ENCODE results near the gene DYNC1H1.

The DYNC1H1 gene

GRCh38 chr14:101945171-101945570 lies 19.2 kb upstream of the DYNC1H1 start:
- no peak for DNase-seq

- no peak for DNase-seq
These were observed 16.8 kb upstream of the DYNC1H1 start for GRCh38 chr14:101947577-101947903.

- DNase-seq, result peak; percentile 100
These were observed 16.3 kb upstream of the DYNC1H1 start for GRCh38 chr14:101947904-101948665.

DNA sequence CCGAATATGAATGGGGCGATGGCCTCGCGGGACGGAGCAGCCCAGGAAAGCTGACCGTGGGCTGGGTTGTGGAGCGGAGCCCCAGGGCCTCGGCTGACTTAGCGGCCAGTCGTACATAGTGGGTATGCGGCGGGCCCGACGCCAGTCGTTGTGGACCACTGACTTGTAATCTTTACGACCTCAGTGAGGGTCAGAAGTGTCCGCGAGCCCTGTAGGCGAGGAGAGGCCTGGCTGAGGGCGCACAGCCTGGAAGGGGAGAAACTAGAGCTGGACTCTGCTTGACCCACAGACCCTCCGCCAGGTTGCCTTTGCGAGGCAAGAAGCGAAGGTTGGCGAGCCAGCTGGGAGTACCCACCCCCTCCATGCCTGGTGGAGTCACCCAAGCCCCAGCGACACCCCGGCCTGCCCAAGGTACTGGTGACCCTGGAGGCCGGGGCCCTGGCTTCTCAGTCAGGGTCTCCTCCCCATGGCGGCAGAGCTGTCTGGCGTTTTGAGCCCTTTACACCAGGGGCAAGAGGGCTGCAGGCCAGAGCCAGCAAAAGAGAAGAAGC lies 15.6 kb upstream of the DYNC1H1 start:
- no peak for DNase-seq

- DNase-seq, result no peak
These were observed 14.3 kb upstream of the DYNC1H1 start for GRCh38 chr14:101950100-101950499.

- no peak for DNase-seq
These were observed 13.7 kb upstream of the DYNC1H1 start for GRCh38 chr14:101950516-101951215.

- no peak for DNase-seq
These were observed 11.2 kb upstream of the DYNC1H1 start for GRCh38 chr14:101953151-101953550.

DNA sequence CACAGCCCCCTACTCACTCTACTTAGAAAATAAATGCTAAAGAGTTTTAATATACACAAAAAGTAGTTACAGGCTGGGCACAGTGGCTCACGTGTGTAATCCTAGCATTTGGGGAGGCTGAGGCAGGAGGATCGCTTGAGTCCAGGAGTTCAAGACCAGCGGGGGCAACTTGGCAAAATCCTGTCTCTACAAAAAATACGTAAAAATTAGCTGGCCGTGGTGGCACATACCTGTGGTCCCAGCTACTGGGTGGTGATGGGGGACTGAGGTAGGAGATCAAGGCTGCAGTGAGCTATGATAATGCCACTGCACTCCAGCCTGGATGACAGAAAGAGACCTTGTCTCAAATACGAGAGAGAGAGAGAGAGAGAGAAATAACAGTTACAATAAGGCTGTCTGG lies 9.9 kb upstream of the DYNC1H1 start:
- DNase-seq, result no peak

- DNase-seq, result no peak
These were observed 8.6 kb upstream of the DYNC1H1 start for GRCh38 chr14:101955695-101956161.

GRCh38 chr14:101956179-101956885 lies 8.0 kb upstream of the DYNC1H1 start:
- no peak for DNase-seq

DNA sequence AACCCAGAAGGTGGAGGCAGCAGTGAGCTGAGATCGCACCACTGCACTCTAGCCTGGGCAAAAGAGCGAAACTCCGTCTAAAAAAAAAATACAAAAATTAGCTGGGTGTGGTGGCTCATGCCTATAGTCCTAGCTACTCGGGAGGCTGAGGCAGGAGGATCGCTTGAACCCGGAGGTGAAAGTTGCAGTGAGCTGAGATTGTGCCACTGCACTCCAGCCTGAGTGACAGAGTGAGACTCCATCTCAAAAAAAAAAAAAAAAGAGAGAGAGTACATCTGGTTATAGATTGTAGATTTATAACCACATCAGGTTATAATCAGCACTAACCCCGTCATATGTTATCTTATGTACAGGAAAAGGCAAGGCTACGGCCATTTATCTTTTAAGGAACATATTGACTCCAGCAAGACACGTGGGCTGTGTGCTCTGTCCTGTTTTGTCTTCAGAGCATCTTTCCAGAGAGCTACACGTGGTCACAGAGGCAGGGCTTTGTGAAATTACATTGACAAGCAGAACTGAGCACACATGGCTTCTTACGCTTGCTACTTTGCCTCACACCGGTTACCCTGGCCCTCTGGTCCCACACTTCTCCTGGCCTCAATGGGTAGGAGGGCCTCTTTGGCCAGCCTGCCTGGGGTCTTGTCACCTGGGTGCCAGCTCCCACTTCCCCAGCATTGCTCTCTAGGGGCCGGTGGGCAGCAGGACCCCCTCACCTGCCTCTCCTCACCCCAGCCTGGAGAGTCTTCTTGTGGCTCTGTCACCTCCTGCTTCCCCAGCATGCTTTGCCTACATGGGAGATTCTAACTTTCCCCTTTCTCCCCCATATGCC lies 6.8 kb upstream of the DYNC1H1 start:
- no peak for DNase-seq

DNA sequence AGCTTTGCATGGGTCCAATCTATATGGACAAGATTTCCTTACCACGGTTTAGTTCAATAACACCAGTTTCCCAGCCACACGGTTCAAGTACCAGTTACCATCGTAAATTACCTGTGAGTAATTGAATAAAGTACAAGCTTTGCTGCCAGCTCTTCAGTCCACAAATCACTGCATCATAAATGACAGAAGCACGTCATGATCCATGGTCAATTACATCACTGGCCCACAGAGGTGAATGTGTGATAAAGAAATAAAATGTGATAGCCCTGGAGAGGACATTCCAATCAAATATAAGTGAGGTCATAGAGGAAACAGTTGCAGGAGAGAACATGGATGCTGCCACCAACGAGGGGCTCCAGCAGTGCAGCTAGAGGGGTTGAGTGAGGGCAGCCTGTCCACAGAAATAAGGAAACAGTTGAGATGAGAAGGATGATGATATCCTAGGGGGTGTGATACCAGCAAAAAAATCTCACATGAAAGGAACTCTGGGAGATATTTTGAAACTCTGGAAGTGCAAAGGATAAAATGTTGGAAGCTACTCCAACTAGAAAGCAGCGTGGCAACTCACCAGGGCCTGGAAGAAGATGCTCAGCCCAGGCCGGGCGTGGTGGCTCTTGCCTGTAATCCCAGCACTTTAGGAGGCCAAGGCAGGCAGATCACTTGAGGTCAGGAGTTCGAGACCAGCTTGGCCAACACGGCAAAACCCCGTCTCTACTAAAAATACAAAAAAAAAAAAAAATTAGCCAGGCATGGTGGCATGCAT lies 5.8 kb upstream of the DYNC1H1 start:
- no peak for DNase-seq

DNA sequence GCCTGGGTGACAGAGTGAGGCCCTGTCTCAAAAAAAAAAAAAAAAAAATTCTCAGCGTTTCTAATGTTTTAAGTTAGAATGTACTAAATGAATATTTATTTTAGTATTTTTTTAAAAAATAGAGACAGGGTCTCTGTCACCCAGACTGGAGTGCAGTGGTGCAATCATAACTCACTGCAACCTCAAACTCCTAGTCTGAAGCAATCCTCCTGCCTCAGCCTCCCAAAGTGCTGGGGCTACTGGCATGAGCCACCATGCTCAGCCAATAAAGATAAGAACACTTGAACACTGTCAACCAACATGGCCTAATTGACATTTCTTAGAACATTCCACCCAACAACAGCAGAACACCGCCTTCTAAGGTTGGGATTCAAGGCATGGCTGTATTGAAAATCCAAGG lies 5.1 kb upstream of the DYNC1H1 start:
- no peak for DNase-seq

- peak; percentile 30 to 51 for DNase-seq
These were observed 4.1 kb upstream of the DYNC1H1 start for GRCh38 chr14:101960225-101960624.

DNA sequence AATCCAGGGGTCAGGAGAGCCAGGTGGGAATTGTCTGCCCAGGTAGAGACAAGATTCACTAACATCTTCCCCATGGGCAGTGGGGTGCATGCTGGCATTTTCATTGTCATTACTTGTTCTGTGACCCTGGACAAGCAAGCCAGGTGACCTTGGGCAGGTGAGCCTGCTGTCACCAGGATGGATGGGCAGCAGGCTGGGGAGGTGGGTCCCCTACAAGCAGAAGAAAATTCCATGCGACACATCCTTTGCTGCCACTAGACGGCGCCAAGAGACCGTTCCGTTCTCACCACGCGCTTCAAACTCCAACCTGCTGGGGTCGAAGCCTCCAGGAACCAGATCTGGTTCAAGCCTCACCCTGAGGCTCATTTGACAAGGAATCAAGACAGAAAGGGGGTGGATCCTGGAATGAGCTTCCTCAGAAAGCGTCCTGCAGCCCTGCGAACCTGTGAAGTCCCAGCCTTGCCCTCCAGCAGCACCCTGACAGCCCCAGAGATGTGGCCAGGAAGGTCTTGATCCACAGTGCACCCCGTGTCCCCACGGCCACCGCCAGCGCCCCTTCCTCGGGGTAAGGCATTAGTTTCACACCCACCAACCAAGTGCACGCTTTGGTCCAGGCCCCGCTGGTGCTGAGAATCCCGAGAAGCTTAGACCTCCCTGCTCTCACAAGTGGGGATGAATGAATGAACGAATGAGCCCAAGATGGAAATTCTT lies 3.2 kb upstream of the DYNC1H1 start:
- DNase-seq, result peak; percentile 74 to 80

GRCh38 chr14:101961746-101962502 lies 2.4 kb upstream of the DYNC1H1 start:
- DNase-seq, result no peak

DNA sequence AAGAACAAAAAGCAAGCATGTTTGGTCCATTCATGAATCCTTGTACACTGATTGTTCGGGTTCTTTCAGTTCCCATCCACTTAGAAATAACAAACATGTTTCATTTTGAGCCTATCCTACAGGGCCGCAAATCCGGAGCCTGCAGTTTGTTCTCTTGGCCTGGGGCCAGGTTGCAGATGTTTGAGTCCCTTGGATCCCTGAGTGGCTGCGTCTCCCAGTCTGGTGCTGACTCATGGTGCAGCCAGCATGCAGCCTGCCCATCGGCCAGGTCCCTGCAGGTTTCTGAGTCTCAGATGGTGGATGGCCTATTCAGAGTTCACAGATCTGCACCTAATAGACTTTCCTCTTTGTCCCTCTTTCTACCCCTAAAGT lies 1.9 kb upstream of the DYNC1H1 start:
- no peak for DNase-seq

- DNase-seq, result no peak
These were observed 1.3 kb upstream of the DYNC1H1 start for GRCh38 chr14:101963052-101963451.

GRCh38 chr14:101963656-101964296 lies 597 bp upstream of the DYNC1H1 start:
- DNase-seq, result no peak

GRCh38 chr14:101965181-101965544 lies 790 bp downstream of the DYNC1H1 start:
- peak; percentile 58 to 66 for DNase-seq
